Measurements from ENCODE around the gene VCPKMT.

The VCPKMT gene

DNA sequence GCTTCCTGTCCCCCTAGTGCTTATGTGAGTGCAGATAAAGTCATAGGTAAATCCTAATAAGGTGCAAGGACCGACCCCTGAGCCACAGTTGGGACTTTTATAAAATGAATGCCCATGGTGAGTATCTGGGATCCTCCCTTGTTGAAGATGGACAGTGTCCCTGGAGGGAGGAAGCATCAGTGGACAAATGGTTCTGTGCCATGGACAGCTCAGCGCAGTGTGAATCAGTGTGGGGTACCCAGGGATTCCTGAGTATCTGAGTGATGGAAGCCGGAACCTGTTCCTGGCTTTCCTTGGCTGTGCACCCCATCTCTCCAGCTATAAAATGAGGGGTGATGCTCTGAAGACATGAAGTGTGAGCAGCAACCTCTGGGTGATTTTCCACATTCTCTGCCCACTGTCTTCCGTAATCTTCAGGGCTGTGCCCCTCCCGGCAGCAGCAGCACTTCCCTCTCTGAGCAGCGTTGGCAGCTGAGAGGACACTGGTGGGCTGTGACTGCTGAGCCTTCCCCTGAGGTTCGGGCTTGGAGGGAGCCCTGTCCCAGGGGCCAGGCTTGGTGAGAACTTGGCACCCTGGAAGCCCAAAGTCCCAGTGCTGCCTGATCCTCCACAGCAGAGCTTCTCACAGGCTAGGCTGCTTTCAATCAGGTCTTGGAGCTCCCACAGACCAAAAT, 25.0 kb downstream of the VCPKMT start:
- Histone ChIP-seq H3K27me3 (ENCODE audit: control insufficient read depth in 1 of 2, insufficient read depth in 2 of 2, low read length in 2 of 2) (no peaks in the 10 kb centered on the region), H3K4me1 (ENCODE audit: insufficient read depth, low read length) (no peaks in the 10 kb centered on the region), H3K27ac (ENCODE audit: low read depth, low read length) (no peak overlapping the region), H3K36me3 (ENCODE audit: insufficient read depth, low read length) (no peaks in the 10 kb centered on the region), H3K4me3 (ENCODE audit: low read depth in 1 of 2, low read length in 2 of 2) (no peak overlapping the region), H3K9me3 (ENCODE audit: low read length) (no peaks in the 10 kb centered on the region), H3K9ac (ENCODE audit: low read length) (no peak overlapping the region)

GRCh38 chr14:50089208-50089607, 27.2 kb downstream of the VCPKMT start:
- no peak overlapping the region for H3K27ac ChIP-seq (ENCODE audit: low read depth, low read length)
- no peaks in the 10 kb centered on the region for H3K27me3 ChIP-seq (ENCODE audit: control insufficient read depth in 1 of 2, insufficient read depth in 2 of 2, low read length in 2 of 2)
- H3K36me3 ChIP-seq (ENCODE audit: insufficient read depth, low read length): no peaks in the 10 kb centered on the region
- no peak overlapping the region for H3K4me3 ChIP-seq (ENCODE audit: low read depth in 1 of 2, low read length in 2 of 2)
- no peak overlapping the region for H3K9ac ChIP-seq (ENCODE audit: low read length)
- no peaks in the 10 kb centered on the region for H3K9me3 ChIP-seq (ENCODE audit: low read length)
- H3K4me1 ChIP-seq (ENCODE audit: insufficient read depth, low read length): no peaks in the 10 kb centered on the region

DNA sequence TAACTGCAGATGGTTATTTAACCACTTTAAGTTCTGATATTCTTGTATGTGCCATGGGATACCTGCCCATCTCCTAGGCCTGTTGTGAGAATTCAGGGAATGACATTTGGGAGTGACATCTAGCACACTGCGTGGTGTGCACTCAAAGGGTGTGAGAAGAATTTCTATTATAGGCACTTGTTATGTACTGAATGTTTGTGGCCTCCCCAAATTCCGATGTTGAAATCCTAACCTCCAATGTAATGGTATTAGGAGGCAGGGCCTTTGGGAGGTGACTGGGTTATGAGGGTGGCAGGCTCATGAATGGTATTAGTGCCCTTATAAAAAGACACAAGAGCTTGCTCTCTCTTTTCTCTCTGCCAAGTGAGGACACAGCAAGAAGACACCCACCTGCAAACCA, 27.6 kb downstream of the VCPKMT start:
- Histone ChIP-seq H3K4me1 (ENCODE audit: insufficient read depth, low read length) (no peaks in the 10 kb centered on the region), H3K27ac (ENCODE audit: low read depth, low read length) (no peak overlapping the region), H3K4me3 (ENCODE audit: low read depth in 1 of 2, low read length in 2 of 2) (no peak overlapping the region), H3K27me3 (ENCODE audit: control insufficient read depth in 1 of 2, insufficient read depth in 2 of 2, low read length in 2 of 2) (no peaks in the 10 kb centered on the region), H3K36me3 (ENCODE audit: insufficient read depth, low read length) (no peaks in the 10 kb centered on the region), H3K9ac (ENCODE audit: low read length) (no peak overlapping the region), H3K9me3 (ENCODE audit: low read length) (no peaks in the 10 kb centered on the region)

DNA sequence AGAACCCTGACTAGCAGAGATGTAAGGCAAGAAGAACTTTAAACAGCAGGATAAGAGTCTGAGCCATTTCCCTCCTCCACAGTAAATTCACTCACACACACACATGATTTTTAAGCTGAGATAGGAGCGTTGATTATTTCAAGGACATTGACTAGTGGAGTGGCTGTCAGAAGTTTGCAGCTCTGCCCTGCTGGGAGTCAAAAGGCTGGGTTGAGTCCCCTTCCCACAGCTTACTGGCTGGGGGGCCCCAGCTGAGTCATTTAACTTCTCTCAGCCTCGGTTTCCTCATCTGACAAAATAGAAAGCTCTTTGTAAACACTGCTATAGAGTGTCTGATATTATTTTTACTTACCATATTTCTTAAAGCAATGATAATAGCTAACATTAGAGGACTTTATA, 28.3 kb downstream of the VCPKMT start:
- H3K4me3 ChIP-seq (ENCODE audit: low read depth in 1 of 2, low read length in 2 of 2): no peak overlapping the region
- H3K9ac ChIP-seq (ENCODE audit: low read length): no peak overlapping the region
- no peak overlapping the region for H3K27ac ChIP-seq (ENCODE audit: low read depth, low read length)
- H3K9me3 ChIP-seq (ENCODE audit: low read length): no peaks in the 10 kb centered on the region
- no peaks in the 10 kb centered on the region for H3K36me3 ChIP-seq (ENCODE audit: insufficient read depth, low read length)
- no peaks in the 10 kb centered on the region for H3K27me3 ChIP-seq (ENCODE audit: control insufficient read depth in 1 of 2, insufficient read depth in 2 of 2, low read length in 2 of 2)
- no peaks in the 10 kb centered on the region for H3K4me1 ChIP-seq (ENCODE audit: insufficient read depth, low read length)

GRCh38 chr14:50087341-50088116, 28.8 kb downstream of the VCPKMT start:
- H3K4me1 ChIP-seq (ENCODE audit: insufficient read depth, low read length): no peaks in the 10 kb centered on the region
- no peaks in the 10 kb centered on the region for H3K36me3 ChIP-seq (ENCODE audit: insufficient read depth, low read length)
- H3K27ac ChIP-seq (ENCODE audit: low read depth, low read length): no peak overlapping the region
- no peaks in the 10 kb centered on the region for H3K27me3 ChIP-seq (ENCODE audit: control insufficient read depth in 1 of 2, insufficient read depth in 2 of 2, low read length in 2 of 2)
- no peak overlapping the region for H3K9ac ChIP-seq (ENCODE audit: low read length)
- H3K4me3 ChIP-seq (ENCODE audit: low read depth in 1 of 2, low read length in 2 of 2): no peak overlapping the region
- H3K9me3 ChIP-seq (ENCODE audit: low read length): no peaks in the 10 kb centered on the region

- Histone ChIP-seq H3K27ac (ENCODE audit: low read depth, low read length) (no peak overlapping the region), H3K9me3 (ENCODE audit: low read length) (no peaks in the 10 kb centered on the region), H3K9ac (ENCODE audit: low read length) (no peak overlapping the region), H3K27me3 (ENCODE audit: control insufficient read depth in 1 of 2, insufficient read depth in 2 of 2, low read length in 2 of 2) (no peaks in the 10 kb centered on the region), H3K4me3 (ENCODE audit: low read depth in 1 of 2, low read length in 2 of 2) (no peak overlapping the region), H3K36me3 (ENCODE audit: insufficient read depth, low read length) (no peaks in the 10 kb centered on the region), H3K4me1 (ENCODE audit: insufficient read depth, low read length) (no peaks in the 10 kb centered on the region)
Measured at GRCh38 chr14:50086321-50086711, 30.1 kb downstream of the VCPKMT start.

DNA sequence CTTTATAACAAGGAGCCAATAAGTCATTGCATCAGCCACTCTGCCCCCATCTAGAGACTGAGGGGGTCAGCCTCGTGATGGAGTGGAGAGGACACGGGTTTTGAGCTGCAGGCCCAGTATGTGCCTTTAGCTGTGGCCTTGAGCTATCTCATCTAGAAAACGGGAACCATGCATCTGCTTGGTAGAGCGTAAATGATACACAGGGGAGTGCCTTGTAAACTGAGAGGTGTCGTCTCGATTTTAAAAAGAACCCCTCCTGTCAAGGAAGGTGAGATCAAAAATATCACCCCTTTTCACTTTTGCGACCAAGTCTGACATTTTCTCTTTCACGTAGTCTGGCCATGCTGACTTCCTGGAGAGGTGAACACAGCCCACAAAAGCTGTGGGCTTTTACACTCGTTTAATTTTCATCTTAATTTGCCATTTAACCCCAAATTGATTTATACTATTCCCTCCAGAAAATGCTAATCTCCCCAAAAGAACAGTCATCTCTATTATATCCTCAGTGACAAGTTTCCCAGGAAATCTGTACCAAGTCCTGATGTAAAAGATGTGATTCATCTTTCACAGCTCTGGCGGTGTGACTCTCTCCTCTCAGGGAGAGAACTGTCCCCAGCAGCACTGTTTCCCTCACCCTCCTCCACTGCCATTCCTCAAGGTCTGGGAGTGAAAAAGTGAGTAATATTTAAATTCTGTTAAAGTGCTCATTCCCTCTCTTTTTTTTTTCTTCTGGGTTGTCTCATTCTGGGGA, 30.6 kb downstream of the VCPKMT start:
- Histone ChIP-seq H3K4me3 (ENCODE audit: low read depth in 1 of 2, low read length in 2 of 2) (no peak overlapping the region), H3K9me3 (ENCODE audit: low read length) (no peaks in the 10 kb centered on the region), H3K27ac (ENCODE audit: low read depth, low read length) (no peak overlapping the region), H3K9ac (ENCODE audit: low read length) (no peak overlapping the region), H3K36me3 (ENCODE audit: insufficient read depth, low read length) (no peaks in the 10 kb centered on the region), H3K27me3 (ENCODE audit: control insufficient read depth in 1 of 2, insufficient read depth in 2 of 2, low read length in 2 of 2) (no peaks in the 10 kb centered on the region), H3K4me1 (ENCODE audit: insufficient read depth, low read length) (no peaks in the 10 kb centered on the region)

GRCh38 chr14:50084666-50085065, 31.7 kb downstream of the VCPKMT start:
- Histone ChIP-seq H3K27ac (ENCODE audit: low read depth, low read length) (no peak overlapping the region), H3K36me3 (ENCODE audit: insufficient read depth, low read length) (no peaks in the 10 kb centered on the region), H3K4me1 (ENCODE audit: insufficient read depth, low read length) (no peaks in the 10 kb centered on the region), H3K27me3 (ENCODE audit: control insufficient read depth in 1 of 2, insufficient read depth in 2 of 2, low read length in 2 of 2) (no peaks in the 10 kb centered on the region), H3K9ac (ENCODE audit: low read length) (no peak overlapping the region), H3K4me3 (ENCODE audit: low read depth in 1 of 2, low read length in 2 of 2) (no peak overlapping the region), H3K9me3 (ENCODE audit: low read length) (no peaks in the 10 kb centered on the region)

DNA sequence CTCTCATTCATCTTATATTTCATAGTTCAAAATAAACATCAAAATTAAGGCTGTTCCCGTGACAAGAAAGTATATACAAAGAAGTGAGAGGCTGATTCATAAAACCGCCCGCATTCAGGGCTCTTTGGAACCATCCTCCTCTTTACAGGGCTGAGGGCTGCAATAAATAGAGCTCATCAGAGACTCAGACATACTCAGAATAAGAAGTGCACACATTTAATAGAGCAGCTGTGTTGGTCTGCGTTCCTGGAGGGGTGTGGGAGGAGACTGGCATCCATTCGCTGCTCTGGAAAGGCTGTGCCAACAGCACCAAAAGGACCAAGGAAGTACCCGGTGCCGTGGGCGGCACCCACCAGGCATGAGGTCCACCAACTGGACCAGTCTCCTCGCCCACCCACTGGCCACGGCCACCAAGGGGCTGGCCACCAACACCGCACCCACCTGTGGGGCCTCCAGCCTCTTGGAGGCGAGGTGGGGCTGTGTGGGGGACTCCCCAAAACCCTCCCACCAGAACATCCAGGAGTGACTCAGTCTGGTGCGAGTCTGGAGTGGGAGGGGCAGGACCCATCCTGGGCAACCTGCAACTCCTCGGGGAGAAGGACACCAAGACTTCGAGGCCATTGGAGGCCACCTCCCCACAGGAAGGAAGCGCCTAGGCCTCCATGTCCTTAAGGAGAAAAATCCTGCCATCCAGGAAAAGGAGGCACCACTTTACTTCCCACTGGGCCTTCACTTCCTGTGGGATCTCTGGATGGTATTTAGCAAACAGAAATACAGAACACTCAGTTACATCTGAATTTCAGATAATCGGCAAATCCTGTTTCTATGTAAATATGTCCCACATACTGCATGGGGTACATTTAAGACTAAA, 32.7 kb downstream of the VCPKMT start:
- Histone ChIP-seq H3K4me1 (ENCODE audit: insufficient read depth, low read length) (no peaks in the 10 kb centered on the region), H3K4me3 (ENCODE audit: low read depth in 1 of 2, low read length in 2 of 2) (no peak overlapping the region), H3K9me3 (ENCODE audit: low read length) (no peaks in the 10 kb centered on the region), H3K36me3 (ENCODE audit: insufficient read depth, low read length) (no peaks in the 10 kb centered on the region), H3K9ac (ENCODE audit: low read length) (no peak overlapping the region), H3K27ac (ENCODE audit: low read depth, low read length) (no peak overlapping the region), H3K27me3 (ENCODE audit: control insufficient read depth in 1 of 2, insufficient read depth in 2 of 2, low read length in 2 of 2) (no peaks in the 10 kb centered on the region)

GRCh38 chr14:50082784-50083466, 33.4 kb downstream of the VCPKMT start:
- no peaks in the 10 kb centered on the region for H3K27me3 ChIP-seq (ENCODE audit: control insufficient read depth in 1 of 2, insufficient read depth in 2 of 2, low read length in 2 of 2)
- no peak overlapping the region for H3K4me3 ChIP-seq (ENCODE audit: low read depth in 1 of 2, low read length in 2 of 2)
- no peak overlapping the region for H3K9ac ChIP-seq (ENCODE audit: low read length)
- H3K27ac ChIP-seq (ENCODE audit: low read depth, low read length): no peak overlapping the region
- no peaks in the 10 kb centered on the region for H3K36me3 ChIP-seq (ENCODE audit: insufficient read depth, low read length)
- H3K4me1 ChIP-seq (ENCODE audit: insufficient read depth, low read length): no peaks in the 10 kb centered on the region
- no peaks in the 10 kb centered on the region for H3K9me3 ChIP-seq (ENCODE audit: low read length)

Measured in muscle layer of colon (tissue), 2 donors.